Kidney epithelial cell (primary cell): ENCODE measurements around the gene SRR. TPM values are rescaled to one million over a fixed set of nuclear protein-coding genes. Genes with fewer than 3 reads are reported as not detected.
A peak's percentile ranks its signal among the peaks of the same experiment; 100 is the strongest.
"Not testable (repeated sequence)": the region's sequence is repeated elsewhere in the genome, so short reads cannot be mapped to it uniquely, and the experiment has no call there.

Experiments used
- DNase-seq: peaks from one replicate; pipeline ENCODE4 v3.0.0-alpha.2; 2010; ENCODE audit warnings: low read depth
- H3K27me3 ChIP-seq: 2 replicates; pipeline ENCODE4 v1.6.0; 2011; ENCODE audit warnings: low read length; ENCODE audit not compliant: control insufficient read depth, insufficient read depth
- H3K36me3 ChIP-seq: 2 replicates; pipeline ENCODE4 v1.5.1; 2011; ENCODE audit warnings: low read length; ENCODE audit not compliant: control insufficient read depth, insufficient read depth
- H3K4me3 ChIP-seq: 2 replicates; pipeline ENCODE4 v1.5.1; 2011; ENCODE audit warnings: low read depth, mild to moderate bottlenecking, control low read depth, low read length
- CTCF ChIP-seq: IDR thresholded peaks from 2 replicates; pipeline ENCODE4 v1.5.1; 2011; ENCODE audit warnings: mild to moderate bottlenecking, moderate library complexity, low read length, control low read depth, inconsistent platforms; ENCODE audit not compliant: insufficient read depth, poor library complexity, severe bottlenecking
- total RNA-seq: library from RNA; depleted of rRNA; stranded (reverse); fragments of >200 nt; gene quantifications from 2 replicates; pipeline ENCODE4 v1.2.3, GENCODE V29; 2015

The SRR gene
- total RNA-seq, 1 donor from 2014 or later, result 24.4 TPM

GRCh38 chr17:2299756-2300155, 4.0 kb upstream of the SRR start:
- no peaks in the 10 kb centered on the region for H3K27me3 ChIP-seq
- no peak for DNase-seq
- no peak for TF ChIP-seq CTCF
- H3K36me3 ChIP-seq, result no peaks in the 10 kb centered on the region
- H3K4me3 ChIP-seq, result no peak overlapping the region

GRCh38 chr17:2302778-2303203, 959 bp upstream of the SRR start:
- Histone ChIP-seq H3K27me3 (no peaks in the 10 kb centered on the region), H3K36me3 (no peaks in the 10 kb centered on the region), H3K4me3 (peak overlapping the region; percentile 92)
- no peak for DNase-seq
- no peak for TF ChIP-seq CTCF

- H3K27me3 ChIP-seq, result no peaks in the 10 kb centered on the region
- H3K4me3 ChIP-seq, result no peak overlapping the region
- no peak for TF ChIP-seq CTCF
- DNase-seq, result no peak
- no peaks in the 10 kb centered on the region for H3K36me3 ChIP-seq
Measured at GRCh38 chr17:2304931-2305330, 1.2 kb downstream of the SRR start.

- no peaks in the 10 kb centered on the region for H3K27me3 ChIP-seq
- no peak for TF ChIP-seq CTCF
- no peak for DNase-seq
Measured at GRCh38 chr17:2309338-2310154, 5.8 kb downstream of the SRR start.

GRCh38 chr17:2312736-2313135, 9.0 kb downstream of the SRR start:
- Histone ChIP-seq H3K27me3 (no peaks in the 10 kb centered on the region), H3K36me3 (no peaks in the 10 kb centered on the region), H3K4me3 (no peak overlapping the region)
- TF ChIP-seq CTCF, result no peak
- DNase-seq, result no peak

More at GRCh38 chr17:2309338-2310154, 5.8 kb downstream of the SRR start:
- Histone ChIP-seq H3K36me3 (no peaks in the 10 kb centered on the region), H3K4me3 (no peak overlapping the region)

- H3K4me3 ChIP-seq, DNase-seq, H3K27me3 ChIP-seq, H3K36me3 ChIP-seq: not testable (repeated sequence)
Measured at GRCh38 chr17:2316916-2317205, 13.1 kb downstream of the SRR start.
